HepG2 (cell line): ENCODE results near the gene MGAT2. TPM values are rescaled to one million over a fixed set of nuclear protein-coding genes. Genes with fewer than 3 reads are reported as not detected.

Experiments
- ATAC-seq: fragments of 200-7000 bp; cut with Tn5 transposase; 3 replicates; pipeline ENCODE4 v1.9.1; 2020; ENCODE audit warnings: mild to moderate bottlenecking, moderate library complexity
- BruUV-seq: library from RNA; stranded (reverse); fragments of 400-500 nt; replicated peaks from 2 replicates; lab custom pipeline; 2021; lab: Mats Ljungman, UMichigan
- CTCF ChIA-PET: fragments of 300-600 bp; formaldehyde crosslinking; extraction: SDS; loops from one replicate; lab custom pipeline; 2021; ENCODE audit warnings: low total read pairs, inconsistent platforms, low intra/inter-chr PET ratio; lab: Yijun Ruan, JAX
- POLR2A ChIA-PET: fragments of 350-600 bp; sonication (Branson Sonifier 250); formaldehyde crosslinking; loops from one replicate; lab custom pipeline; 2020; ENCODE audit warnings: antibody characterized with exemption, inconsistent platforms; lab: Yijun Ruan, JAX
- DNase-seq: peaks from one replicate; pipeline ENCODE4 v3.0.0-alpha.2; 2015; ENCODE audit warnings: low spot score
- FAIRE-seq: peaks from 3 replicates; lab custom pipeline; 2011; peaks lifted over from hg19 to GRCh38; lab: Jason Lieb, UNC
- H2AFZ ChIP-seq: one replicate; pipeline ENCODE4 v1.6.1; 2011; ENCODE audit warnings: low read length, inconsistent platforms
- H3K27ac ChIP-seq: fragments of 300-600 bp; 3 replicates; pipeline ENCODE4 v1.8.0; 2011; ENCODE audit warnings: mixed run types, mild to moderate bottlenecking, mixed read lengths, low read length, inconsistent platforms; ENCODE audit not compliant: insufficient read depth; ENCODE audit errors: extremely low read length
- H3K27me3 ChIP-seq, 2 experiments: fragments of 200-600 bp in 1 of 2; 2 replicates in 1 of 2; 3 replicates in 1 of 2; pipeline versions ENCODE4 v1.6.0 to v1.8.0; 2011; ENCODE audit warnings: low read length in 2 of 2, mild to moderate bottlenecking in 2 of 2, moderate library complexity in 2 of 2, inconsistent platforms in 1 of 2; ENCODE audit not compliant: insufficient read depth in 2 of 2, control insufficient read depth in 1 of 2
- H3K36me3 ChIP-seq, 2 experiments: fragments of 200-600 bp in 1 of 2; replicated peaks in 1 of 2; 2 replicates in 1 of 2; 3 replicates in 1 of 2; pipeline versions ENCODE4 v1.5.1 to v1.8.0; 2011; ENCODE audit warnings: low read length in 2 of 2, inconsistent platforms in 1 of 2; ENCODE audit not compliant: insufficient read depth in 2 of 2, control insufficient read depth in 1 of 2
- H3K4me1 ChIP-seq: 2 replicates; pipeline ENCODE4 v1.5.1; 2012; ENCODE audit warnings: low read length, inconsistent platforms; ENCODE audit not compliant: insufficient read depth
- H3K4me2 ChIP-seq: 2 replicates; pipeline ENCODE4 v1.6.0; 2011; ENCODE audit warnings: low read depth, low read length, inconsistent platforms
- H3K4me3 ChIP-seq, 3 experiments: fragments of 200-600 bp in 1 of 3; sonication (generic), shearing (Covaris generic) in 1 of 3; replicated peaks in 1 of 3; 2 replicates each; pipeline ENCODE4 v1.5.1; 2011 to 2016; ENCODE audit warnings: low read length in 3 of 3, inconsistent platforms in 2 of 3, low read depth in 2 of 3, mild to moderate bottlenecking in 2 of 3, control low read depth in 1 of 3, mixed read lengths in 1 of 3; ENCODE audit not compliant: insufficient read depth in 1 of 3
- H3K79me2 ChIP-seq: one replicate; pipeline ENCODE4 v1.6.1; 2011; ENCODE audit warnings: low read length, inconsistent platforms; ENCODE audit not compliant: insufficient read depth
- H3K9ac ChIP-seq: 2 replicates; pipeline ENCODE4 v1.6.0; 2011; ENCODE audit warnings: mild to moderate bottlenecking, low read depth, low read length, inconsistent platforms; ENCODE audit not compliant: insufficient read depth
- H3K9me3 ChIP-seq: 2 replicates; pipeline ENCODE4 v1.5.1; 2012; ENCODE audit warnings: mild to moderate bottlenecking, low read length
- H4K20me1 ChIP-seq: 2 replicates; pipeline ENCODE4 v1.6.0; 2011; ENCODE audit warnings: inconsistent platforms, mild to moderate bottlenecking, low read length, moderate library complexity; ENCODE audit not compliant: insufficient read depth
- CEBPG ChIP-seq: IDR thresholded peaks from 2 replicates; pipeline ENCODE4 v1.6.1; 2016
- CTCF ChIP-seq: sonication (generic); formaldehyde crosslinking; IDR thresholded peaks from 2 replicates; pipeline ENCODE4 v1.5.0; 2020; ENCODE audit warnings: mild to moderate bottlenecking, missing genetic modification reagents, moderate library complexity
- IRX3 ChIP-seq: sonication (generic); formaldehyde crosslinking; IDR thresholded peaks from 2 replicates; pipeline ENCODE4 v1.8.1; 2023; ENCODE audit warnings: mild to moderate bottlenecking, low read depth, missing genetic modification reagents, borderline replicate concordance
- MIER2 ChIP-seq: IDR thresholded peaks from 2 replicates; pipeline ENCODE4 v1.6.1; 2016; ENCODE audit warnings: missing biosample characterization, missing genetic modification reagents
- MLLT10 ChIP-seq: sonication (generic); formaldehyde crosslinking; IDR thresholded peaks from 2 replicates; pipeline ENCODE4 v1.4.0; 2020; ENCODE audit warnings: missing genetic modification reagents
- RXRB ChIP-seq: IDR thresholded peaks from 2 replicates; pipeline ENCODE4 v1.6.1; 2016; ENCODE audit warnings: borderline replicate concordance, missing genetic modification reagents, missing compliant biosample characterization
- SAP130 ChIP-seq: IDR thresholded peaks from 2 replicates; pipeline ENCODE4 v1.6.1; 2016; ENCODE audit warnings: low read depth
- ZNF432 ChIP-seq: sonication (generic); formaldehyde crosslinking; IDR thresholded peaks from 2 replicates; pipeline ENCODE4 v1.5.0; 2020; ENCODE audit warnings: missing genetic modification reagents, mild to moderate bottlenecking, borderline replicate concordance
- ZNF543 ChIP-seq: sonication (generic); formaldehyde crosslinking; IDR thresholded peaks from 2 replicates; pipeline ENCODE4 v1.4.0; 2020; ENCODE audit warnings: mild to moderate bottlenecking, missing genetic modification reagents
- ZNF737 ChIP-seq: sonication (generic); formaldehyde crosslinking; IDR thresholded peaks from 2 replicates; pipeline ENCODE4 v1.5.0; 2020; ENCODE audit warnings: missing genetic modification reagents, mild to moderate bottlenecking, borderline replicate concordance
- WGBS: methylation state at CpG from one replicate; pipeline ENCODE4 v1.1.6; 2017; ENCODE audit warnings: low lambda C conversion rate; 5-methylcytosine and 5-hydroxymethylcytosine counted together
- in situ Hi-C: cut with HindIII; loops from 2 replicates; pipeline ENCODE4 v1.10.0; 2017; ENCODE audit warnings: low pct_unique_long_range_greater_than_20kb; ENCODE audit not compliant: extremely low pct_ligation_motif_present
- intact Hi-C: fragments of 100-400 bp; cut with micrococcal nuclease; formaldehyde crosslinking; loops from one replicate; pipeline ENCODE4 v1.10.0; 2022; ENCODE audit not compliant: unreplicated experiment
- polyA plus RNA-seq, 8 experiments: library from polyadenylated mRNA; depleted of rRNA in 3 of 8; stranded (reverse) in 7 of 8; unstranded in 1 of 8; fragments of >200 nt; fragmentation: Illumina TruSeq in 4 of 8; extraction: Trizol in 4 of 8; gene quantifications; 2 replicates each; pipeline versions ENCODE4 v1.2.1 to v1.2.3, GENCODE V29; 2011 to 2016; ENCODE audit warnings: low read depth in 4 of 8, missing spikeins in 1 of 8, mixed read lengths in 1 of 8; ENCODE audit not compliant: insufficient read depth in 1 of 8
- total RNA-seq, 5 experiments: library from RNA; depleted of rRNA; stranded (reverse); fragments of >200 nt; fragmentation: Illumina TruSeq; extraction: Trizol; gene quantifications; 2 replicates each; pipeline ENCODE4 v1.2.3, GENCODE V29; 2016; ENCODE audit warnings: low read depth in 1 of 5
- TF ChIP-seq, protein P1 (sequence below): sonication (generic); formaldehyde crosslinking; IDR thresholded peaks from 2 replicates; pipeline ENCODE4 v1.4.0; 2020; ENCODE audit warnings: missing genetic modification reagents

Gene MGAT2
- total and polyA plus RNA-seq, 2 of the 13 experiments (the other 11 are each of a cell fraction or from before 2014, with no cell fraction given): 12.9 to 51.9 TPM

DNA sequence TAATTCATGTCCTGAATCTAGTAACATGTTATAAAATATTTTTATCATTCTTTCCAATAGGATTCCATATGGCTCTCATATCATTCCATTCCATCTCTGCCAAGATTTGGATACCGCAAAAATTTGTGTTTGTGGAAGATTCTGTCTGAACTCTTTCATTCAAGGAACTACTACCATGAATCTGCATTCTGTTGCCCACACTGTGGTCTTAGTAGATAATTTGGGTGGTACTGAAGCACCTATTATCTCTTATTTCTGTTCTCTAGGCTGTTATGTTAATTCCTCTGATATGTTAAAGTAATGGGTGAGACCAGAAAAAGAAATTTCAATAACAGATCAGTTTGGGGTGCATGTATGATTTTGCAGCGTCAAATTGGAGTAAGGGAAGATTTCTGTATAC lies 6.4 kb upstream of the MGAT2 start:
- H3K4me3 ChIP-seq: no peak overlapping the region
- no peak overlapping the region for H3K27ac ChIP-seq
- ChIA-PET CTCF (no interaction called here), POLR2A (interaction anchor here (0.8 kb wide), 1 partner anchor 10 kb away, joined by 3 read pairs; no protein-coding TSS in a partner anchor)
- intact Hi-C loops: no loop called here
- no peaks in the 10 kb centered on the region; the same call in 1 of the 2 replicates for H4K20me1 ChIP-seq
- in situ Hi-C loops: no loop called here
- FAIRE-seq (no peak), DNase-seq (no peak), ATAC-seq (no peak)
- peaks cover 14% of the 10 kb centered on the region for H3K79me2 ChIP-seq
- no peak for TF ChIP-seq ZNF737 (CRISPR knock-in tag)
- TF ChIP-seq ZNF543: no peak
- no peak for TF ChIP-seq MIER2 (CRISPR knock-in tag)
- no peak for TF ChIP-seq IRX3 (CRISPR knock-in tag)
- no peak for TF ChIP-seq SAP130 (CRISPR knock-in tag)
- TF ChIP-seq, protein P1, sequence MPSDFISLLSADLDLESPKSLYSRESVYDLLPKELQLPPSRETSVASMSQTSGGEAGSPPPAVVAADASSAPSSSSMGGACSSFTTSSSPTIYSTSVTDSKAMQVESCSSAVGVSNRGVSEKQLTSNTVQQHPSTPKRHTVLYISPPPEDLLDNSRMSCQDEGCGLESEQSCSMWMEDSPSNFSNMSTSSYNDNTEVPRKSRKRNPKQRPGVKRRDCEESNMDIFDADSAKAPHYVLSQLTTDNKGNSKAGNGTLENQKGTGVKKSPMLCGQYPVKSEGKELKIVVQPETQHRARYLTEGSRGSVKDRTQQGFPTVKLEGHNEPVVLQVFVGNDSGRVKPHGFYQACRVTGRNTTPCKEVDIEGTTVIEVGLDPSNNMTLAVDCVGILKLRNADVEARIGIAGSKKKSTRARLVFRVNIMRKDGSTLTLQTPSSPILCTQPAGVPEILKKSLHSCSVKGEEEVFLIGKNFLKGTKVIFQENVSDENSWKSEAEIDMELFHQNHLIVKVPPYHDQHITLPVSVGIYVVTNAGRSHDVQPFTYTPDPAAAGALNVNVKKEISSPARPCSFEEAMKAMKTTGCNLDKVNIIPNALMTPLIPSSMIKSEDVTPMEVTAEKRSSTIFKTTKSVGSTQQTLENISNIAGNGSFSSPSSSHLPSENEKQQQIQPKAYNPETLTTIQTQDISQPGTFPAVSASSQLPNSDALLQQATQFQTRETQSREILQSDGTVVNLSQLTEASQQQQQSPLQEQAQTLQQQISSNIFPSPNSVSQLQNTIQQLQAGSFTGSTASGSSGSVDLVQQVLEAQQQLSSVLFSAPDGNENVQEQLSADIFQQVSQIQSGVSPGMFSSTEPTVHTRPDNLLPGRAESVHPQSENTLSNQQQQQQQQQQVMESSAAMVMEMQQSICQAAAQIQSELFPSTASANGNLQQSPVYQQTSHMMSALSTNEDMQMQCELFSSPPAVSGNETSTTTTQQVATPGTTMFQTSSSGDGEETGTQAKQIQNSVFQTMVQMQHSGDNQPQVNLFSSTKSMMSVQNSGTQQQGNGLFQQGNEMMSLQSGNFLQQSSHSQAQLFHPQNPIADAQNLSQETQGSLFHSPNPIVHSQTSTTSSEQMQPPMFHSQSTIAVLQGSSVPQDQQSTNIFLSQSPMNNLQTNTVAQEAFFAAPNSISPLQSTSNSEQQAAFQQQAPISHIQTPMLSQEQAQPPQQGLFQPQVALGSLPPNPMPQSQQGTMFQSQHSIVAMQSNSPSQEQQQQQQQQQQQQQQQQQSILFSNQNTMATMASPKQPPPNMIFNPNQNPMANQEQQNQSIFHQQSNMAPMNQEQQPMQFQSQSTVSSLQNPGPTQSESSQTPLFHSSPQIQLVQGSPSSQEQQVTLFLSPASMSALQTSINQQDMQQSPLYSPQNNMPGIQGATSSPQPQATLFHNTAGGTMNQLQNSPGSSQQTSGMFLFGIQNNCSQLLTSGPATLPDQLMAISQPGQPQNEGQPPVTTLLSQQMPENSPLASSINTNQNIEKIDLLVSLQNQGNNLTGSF (CRISPR knock-in tag): no peak
- TF ChIP-seq CTCF (CRISPR knock-in tag): no peak
- no peak for TF ChIP-seq MLLT10 (CRISPR knock-in tag)
- TF ChIP-seq RXRB (CRISPR knock-in tag): no peak
- TF ChIP-seq ZNF432 (CRISPR knock-in tag): no peak
- no peak for TF ChIP-seq CEBPG (CRISPR knock-in tag)
- H3K36me3 ChIP-seq: peaks cover 1 to 18% of the 10 kb centered on the region in 2 experiments; a peak in 2 of 5 replicates
- no peaks in the 10 kb centered on the region for H3K9me3 ChIP-seq
- no peaks in the 10 kb centered on the region for H3K27me3 ChIP-seq
- H3K4me2 ChIP-seq: no peak overlapping the region
- H3K9ac ChIP-seq: no peak overlapping the region
- BruUV-seq: no TSS peak
- WGBS: 98% methylated on average over 2 of the region's 2 CpGs
- no peak overlapping the region for H2AFZ ChIP-seq
- H3K4me1 ChIP-seq: peaks cover 33% of the 10 kb centered on the region
